GM19463 (cell line): Measurements from ENCODE around the gene HS3ST4.

Source experiments
- ATAC-seq: cut with Tn5 transposase; IDR thresholded peaks from one replicate; pipeline ENCODE4 v1.9.1; 2021; ENCODE audit warnings: mild to moderate bottlenecking, moderate library complexity; ENCODE audit not compliant: unreplicated experiment

HS3ST4 gene

GRCh38 chr16:25817295-25817694, 125.5 kb downstream of the HS3ST4 start:
- ATAC-seq, result no peak

GRCh38 chr16:25817876-25818275, 126.1 kb downstream of the HS3ST4 start:
- no peak for ATAC-seq

- no peak for ATAC-seq
Measured at GRCh38 chr16:25823891-25824290, 132.1 kb downstream of the HS3ST4 start.

- no peak for ATAC-seq
Measured at GRCh38 chr16:25827709-25828108, 135.9 kb downstream of the HS3ST4 start.

- ATAC-seq, result no peak
Measured at GRCh38 chr16:25828510-25828909, 136.8 kb downstream of the HS3ST4 start.

GRCh38 chr16:25832291-25832690, 140.5 kb downstream of the HS3ST4 start:
- no peak for ATAC-seq

- no peak for ATAC-seq
Measured at GRCh38 chr16:25834101-25834500, 142.3 kb downstream of the HS3ST4 start.

- ATAC-seq, result no peak
Measured at GRCh38 chr16:25835126-25835525, 143.4 kb downstream of the HS3ST4 start.

GRCh38 chr16:25838724-25839186, 147.0 kb downstream of the HS3ST4 start:
- ATAC-seq, result no peak

GRCh38 chr16:25841761-25842160, 150.0 kb downstream of the HS3ST4 start:
- ATAC-seq, result no peak

GRCh38 chr16:25845901-25846300, 154.1 kb downstream of the HS3ST4 start:
- no peak for ATAC-seq

- no peak for ATAC-seq
Measured at GRCh38 chr16:25854141-25854540, 162.4 kb downstream of the HS3ST4 start.

- no peak for ATAC-seq
Measured at GRCh38 chr16:25855063-25855462, 163.3 kb downstream of the HS3ST4 start.

GRCh38 chr16:25855818-25856217, 164.1 kb downstream of the HS3ST4 start:
- ATAC-seq, result no peak

- no peak for ATAC-seq
Measured at GRCh38 chr16:25859645-25860044, 167.9 kb downstream of the HS3ST4 start.

- ATAC-seq, result no peak
Measured at GRCh38 chr16:25867041-25867440, 175.3 kb downstream of the HS3ST4 start.

- no peak for ATAC-seq
Measured at GRCh38 chr16:25868106-25868505, 176.3 kb downstream of the HS3ST4 start.

GRCh38 chr16:25868706-25869370, 177.1 kb downstream of the HS3ST4 start:
- ATAC-seq, result no peak

- ATAC-seq, result no peak
Measured at GRCh38 chr16:25872369-25873070, 180.8 kb downstream of the HS3ST4 start.

- ATAC-seq, result no peak
Measured at GRCh38 chr16:25874196-25874595, 182.4 kb downstream of the HS3ST4 start.

- ATAC-seq, result no peak
Measured at GRCh38 chr16:25875956-25876598, 184.3 kb downstream of the HS3ST4 start.

GRCh38 chr16:25877103-25877502, 185.3 kb downstream of the HS3ST4 start:
- ATAC-seq, result no peak
